ENCODE results near the gene ATRN.

Gene ATRN

GRCh38 chr20:3696200-3696599 lies 225.4 kb downstream of the ATRN start:
- DNase-seq (ENCODE audit: low read depth, low spot score), result no peak

DNA sequence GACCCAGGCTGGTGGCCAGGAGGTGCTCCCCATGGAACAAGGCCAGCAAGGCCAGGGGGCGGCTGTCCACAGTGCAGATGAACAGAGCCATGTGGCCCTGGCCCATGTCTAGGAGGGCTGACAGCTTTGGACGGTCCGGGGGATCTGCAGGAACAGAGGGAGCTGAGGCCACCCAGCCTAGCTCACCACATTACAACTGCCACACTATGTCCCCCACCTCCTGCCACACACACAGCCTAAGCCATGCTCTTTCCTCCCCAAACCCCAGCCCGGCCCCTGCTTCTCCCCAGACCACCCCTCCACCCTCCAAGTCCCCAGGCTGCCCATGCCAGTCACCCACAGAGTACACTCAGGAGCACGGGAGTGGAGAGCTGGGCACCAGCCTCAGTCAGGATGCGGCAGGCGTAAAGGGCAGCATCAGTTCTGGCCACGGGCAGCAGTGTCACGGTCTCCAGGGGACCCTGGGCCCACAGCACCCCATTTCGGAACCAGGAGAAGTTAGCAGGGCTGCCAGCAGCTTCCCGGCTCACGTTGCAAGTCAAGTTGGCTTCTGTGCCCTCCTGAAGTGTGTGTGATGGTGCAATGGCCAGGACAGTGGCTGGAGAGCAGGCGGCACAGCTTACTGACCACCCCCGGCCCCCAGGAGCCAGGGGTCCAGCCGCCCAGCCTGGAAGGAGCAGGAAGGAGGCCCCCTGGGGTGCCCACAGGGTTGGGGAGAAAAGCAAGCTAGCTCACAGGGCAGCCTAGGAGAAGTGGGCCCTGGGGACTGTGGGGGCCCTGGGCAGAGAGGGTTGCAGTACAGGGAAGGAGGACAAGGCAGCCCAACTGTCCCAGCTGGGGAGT lies 226.1 kb downstream of the ATRN start:
- no peak for DNase-seq (ENCODE audit: low read depth, low spot score)

DNA sequence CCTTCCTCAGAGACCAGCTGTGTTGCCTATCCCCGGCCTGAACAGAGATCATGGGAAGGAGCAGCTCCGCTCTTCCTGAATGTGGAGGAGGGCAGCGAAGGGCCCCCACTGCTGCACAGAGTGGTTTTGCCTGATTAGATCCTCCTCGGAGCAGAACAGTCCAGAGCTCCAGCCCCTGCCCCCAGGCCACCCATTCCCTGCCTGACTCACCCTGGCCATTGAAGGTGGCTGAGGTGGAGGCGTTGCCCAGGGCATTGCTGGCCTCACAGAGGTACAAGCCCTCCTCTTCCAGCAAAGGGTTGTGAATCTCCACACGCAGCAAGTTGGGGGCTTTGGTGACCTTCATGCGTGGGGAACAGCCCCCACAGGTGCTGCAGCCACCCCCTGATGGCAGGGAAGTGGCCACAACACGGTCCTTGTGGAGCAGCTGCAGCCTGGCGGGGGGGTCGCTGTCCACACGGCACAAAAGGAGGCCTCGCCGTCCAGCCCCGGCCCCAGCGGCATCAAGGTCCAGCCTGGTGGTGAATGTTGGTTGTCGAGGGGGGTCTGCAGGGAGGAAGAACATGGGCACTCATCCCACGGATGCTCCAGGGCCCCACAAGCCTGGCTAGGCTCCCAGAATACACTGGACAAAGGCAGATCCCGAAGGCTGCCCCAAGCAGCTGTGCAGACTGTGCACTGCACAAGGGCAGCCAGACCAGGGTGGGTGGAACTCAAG lies 226.9 kb downstream of the ATRN start:
- no peak for DNase-seq (ENCODE audit: low read depth, low spot score)

- DNase-seq (ENCODE audit: low read depth, low spot score), result no peak
Measured at GRCh38 chr20:3698591-3699001, 227.8 kb downstream of the ATRN start.

DNA sequence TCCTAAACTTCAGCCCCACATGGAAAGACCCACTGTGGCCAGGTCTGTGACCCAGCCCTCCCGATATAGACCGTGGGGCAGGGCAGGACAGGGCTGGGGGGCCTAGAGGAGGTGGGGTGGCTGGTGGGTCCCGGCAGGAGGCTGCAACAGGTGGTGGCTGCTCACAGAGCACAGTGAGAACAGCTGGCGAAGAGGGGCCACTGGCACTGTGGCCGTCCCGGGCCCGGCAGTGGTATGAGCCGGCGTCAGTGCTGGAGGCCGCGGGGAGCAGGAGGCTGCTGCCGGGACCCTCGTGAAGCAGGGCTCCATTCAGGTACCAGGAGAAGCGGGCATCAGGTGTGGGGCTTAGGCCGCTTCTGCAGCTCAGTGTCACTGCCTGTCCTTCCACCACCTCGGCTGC lies 228.2 kb downstream of the ATRN start:
- DNase-seq (ENCODE audit: low read depth, low spot score), result no peak

Data from smooth muscle cell of the brain vasculature (primary cell).